Measurements from ENCODE around the gene PES1. TPM values are rescaled to one million over a fixed set of nuclear protein-coding genes. Genes with fewer than 3 reads are reported as not detected.
A peak's percentile ranks its signal among the peaks of the same experiment; 100 is the strongest.

The PES1 gene
- 50.6 and 53.6 TPM in 2 replicates for polyA plus RNA-seq (2013)

- Histone ChIP-seq H2BK12ac (ENCODE audit: low read length) (no peak within 1 kb of the TSS), H3K23ac (ENCODE audit: low read length) (peak within 1 kb of the TSS; percentile 12), H2AFZ (ENCODE audit: insufficient read depth, low read length, poor library complexity) (no peak within 1 kb of the TSS), H2BK5ac (ENCODE audit: low read depth, low read length, poor library complexity) (peak within 1 kb of the TSS; percentile 43), H3K27me3 (ENCODE audit: insufficient read depth, low read length) (no peaks in the 10 kb centered on the region), H3K4me1 (ENCODE audit: control insufficient read depth in 1 of 2, insufficient read depth in 2 of 2, low read length in 2 of 2) (peaks cover 0 to 5% of the 10 kb centered on the region in 2 experiments), H3K18ac (ENCODE audit: low read length) (peak within 1 kb of the TSS; percentile 8), H3K27ac (ENCODE audit: low read depth, low read length) (no peak within 1 kb of the TSS), H3K4me3 (ENCODE audit: low read depth, low read length) (peak within 1 kb of the TSS; percentile 80), H3K4ac (ENCODE audit: low read depth, low read length) (peak within 1 kb of the TSS; percentile 80), H3K36me3 (ENCODE audit: control insufficient read depth in 1 of 2, insufficient read depth in 2 of 2, low read length in 2 of 2) (peaks cover 21 to 25% of the 10 kb centered on the region in 2 experiments), H4K8ac (ENCODE audit: low read depth, low read length) (peak within 1 kb of the TSS; percentile 70), H3K79me2 (ENCODE audit: control insufficient read depth, insufficient read depth, low read length, poor library complexity) (peaks cover 5% of the 10 kb centered on the region), H3K14ac (ENCODE audit: low read length) (no peak within 1 kb of the TSS), H4K12ac (ENCODE audit: low read depth, low read length) (peak within 1 kb of the TSS; percentile 28), H2BK120ac (ENCODE audit: insufficient read depth, low read length, poor library complexity) (no peak within 1 kb of the TSS), H3K79me1 (ENCODE audit: low read length) (no peaks in the 10 kb centered on the region), H2AK5ac (ENCODE audit: low read length) (peak within 1 kb of the TSS; percentile 27), H3K4me2 (ENCODE audit: low read length) (peak within 1 kb of the TSS; percentile 82), H3K9ac (ENCODE audit: low read length) (peak within 1 kb of the TSS; percentile 91), H4K91ac (ENCODE audit: low read depth, low read length) (peak within 1 kb of the TSS; percentile 20), H3K9me3 (ENCODE audit: insufficient read depth, low read depth, low read length) (no peaks in the 10 kb centered on the region)
- DNase-seq: peak; percentile 99 to 100
- no CpG with 5 or more reads among the region's 49 CpGs for WGBS (ENCODE audit: extremely low coverage, insufficient coverage, insufficient read length)
These were observed at the start of gene PES1 for GRCh38 chr22:30591588-30592359. PES1 (minus strand) TSS chr22:30591910; CDS start chr22:30591833, 77 bp downstream.

DNA sequence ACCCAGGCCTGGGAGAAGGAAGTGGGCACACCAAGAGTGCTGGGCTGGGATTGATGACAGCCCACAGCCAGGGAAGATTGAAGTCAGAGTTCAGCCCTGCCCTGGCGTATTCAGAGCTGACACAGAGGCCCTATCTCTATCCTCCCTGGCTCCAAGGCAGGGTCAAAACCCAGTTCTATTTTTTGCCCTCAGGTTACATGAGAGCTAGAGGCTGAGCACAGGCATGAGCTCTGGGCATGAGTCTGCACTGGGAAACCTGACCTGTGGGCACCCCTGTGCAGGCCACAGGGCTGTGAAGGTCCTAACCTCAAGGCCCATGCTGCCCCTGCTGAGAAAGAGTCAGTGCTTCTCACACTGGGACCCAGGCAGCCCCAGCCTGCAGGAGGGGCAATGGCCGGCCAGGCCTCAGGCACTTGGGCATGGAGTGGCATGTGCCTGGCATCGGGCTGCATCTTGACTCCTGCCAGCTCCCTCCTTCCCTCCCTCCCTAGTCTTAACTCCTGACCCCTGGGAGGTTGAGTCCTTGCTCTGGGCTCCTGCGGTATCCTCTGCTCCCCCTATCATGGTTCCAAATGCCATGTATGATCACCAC is 49.2 kb upstream of the PES1 start:
- H3K4me1 ChIP-seq (ENCODE audit: control insufficient read depth in 1 of 2, insufficient read depth in 2 of 2, low read length in 2 of 2): peaks cover 8 to 13% of the 10 kb centered on the region in 2 experiments
- H3K27ac ChIP-seq (ENCODE audit: low read depth, low read length): no peak overlapping the region
- no peak overlapping the region for H3K9ac ChIP-seq (ENCODE audit: low read length)

GRCh38 chr22:30640361-30640760 is 48.7 kb upstream of the PES1 start:
- H4K12ac ChIP-seq (ENCODE audit: low read depth, low read length): no peak overlapping the region
- no CpG with 5 or more reads among the region's 4 CpGs for WGBS (ENCODE audit: extremely low coverage, insufficient coverage, insufficient read length)

More for the DNA sequence above, 49.2 kb upstream of the PES1 start:
- WGBS (ENCODE audit: extremely low coverage, insufficient coverage, insufficient read length): no CpG with 5 or more reads among the region's 4 CpGs
- H3K9me3 ChIP-seq (ENCODE audit: insufficient read depth, low read depth, low read length): no peaks in the 10 kb centered on the region
- no peak overlapping the region for H2BK120ac ChIP-seq (ENCODE audit: insufficient read depth, low read length, poor library complexity)
- no peak overlapping the region for H4K12ac ChIP-seq (ENCODE audit: low read depth, low read length)
- no peak overlapping the region for H4K8ac ChIP-seq (ENCODE audit: low read depth, low read length)
- H3K27me3 ChIP-seq (ENCODE audit: insufficient read depth, low read length): no peaks in the 10 kb centered on the region
- no peak overlapping the region for H3K14ac ChIP-seq (ENCODE audit: low read length)
- DNase-seq: no peak
- H3K36me3 ChIP-seq (ENCODE audit: control insufficient read depth in 1 of 2, insufficient read depth in 2 of 2, low read length in 2 of 2): no peaks in the 10 kb centered on the region
- no peak overlapping the region for H3K4ac ChIP-seq (ENCODE audit: low read depth, low read length)
- H3K4me2 ChIP-seq (ENCODE audit: low read length): no peak overlapping the region
- H4K91ac ChIP-seq (ENCODE audit: low read depth, low read length): no peak overlapping the region
- no peak overlapping the region for H2AFZ ChIP-seq (ENCODE audit: insufficient read depth, low read length, poor library complexity)
- no peak overlapping the region for H2BK12ac ChIP-seq (ENCODE audit: low read length)
- H3K79me2 ChIP-seq (ENCODE audit: control insufficient read depth, insufficient read depth, low read length, poor library complexity): no peaks in the 10 kb centered on the region
- H3K18ac ChIP-seq (ENCODE audit: low read length): no peak overlapping the region
- H3K79me1 ChIP-seq (ENCODE audit: low read length): peaks cover 2% of the 10 kb centered on the region
- H3K23ac ChIP-seq (ENCODE audit: low read length): no peak overlapping the region
- H2BK5ac ChIP-seq (ENCODE audit: low read depth, low read length, poor library complexity): no peak overlapping the region
- H2AK5ac ChIP-seq (ENCODE audit: low read length): no peak overlapping the region
- H3K4me3 ChIP-seq (ENCODE audit: low read depth, low read length): no peak overlapping the region

GRCh38 chr22:30637701-30638114 is 46.0 kb upstream of the PES1 start:
- Histone ChIP-seq H3K4me1 (ENCODE audit: control insufficient read depth in 1 of 2, insufficient read depth in 2 of 2, low read length in 2 of 2) (peaks cover 16 to 23% of the 10 kb centered on the region in 2 experiments), H3K4me3 (ENCODE audit: low read depth, low read length) (no peak overlapping the region), H3K4me2 (ENCODE audit: low read length) (no peak overlapping the region), H3K23ac (ENCODE audit: low read length) (no peak overlapping the region), H4K8ac (ENCODE audit: low read depth, low read length) (no peak overlapping the region), H2BK12ac (ENCODE audit: low read length) (no peak overlapping the region), H3K4ac (ENCODE audit: low read depth, low read length) (no peak overlapping the region), H3K14ac (ENCODE audit: low read length) (no peak overlapping the region), H2BK120ac (ENCODE audit: insufficient read depth, low read length, poor library complexity) (no peak overlapping the region), H4K12ac (ENCODE audit: low read depth, low read length) (no peak overlapping the region), H3K36me3 (ENCODE audit: control insufficient read depth in 1 of 2, insufficient read depth in 2 of 2, low read length in 2 of 2) (no peaks in the 10 kb centered on the region), H2BK5ac (ENCODE audit: low read depth, low read length, poor library complexity) (no peak overlapping the region), H3K27me3 (ENCODE audit: insufficient read depth, low read length) (no peaks in the 10 kb centered on the region), H4K91ac (ENCODE audit: low read depth, low read length) (no peak overlapping the region), H3K18ac (ENCODE audit: low read length) (no peak overlapping the region), H3K9ac (ENCODE audit: low read length) (no peak overlapping the region), H3K79me2 (ENCODE audit: control insufficient read depth, insufficient read depth, low read length, poor library complexity) (peaks cover 1% of the 10 kb centered on the region), H2AFZ (ENCODE audit: insufficient read depth, low read length, poor library complexity) (no peak overlapping the region), H2AK5ac (ENCODE audit: low read length) (no peak overlapping the region), H3K27ac (ENCODE audit: low read depth, low read length) (no peak overlapping the region), H3K79me1 (ENCODE audit: low read length) (peaks cover 6% of the 10 kb centered on the region), H3K9me3 (ENCODE audit: insufficient read depth, low read depth, low read length) (no peaks in the 10 kb centered on the region)
- no peak for DNase-seq
- no CpG with 5 or more reads among the region's 1 CpG for WGBS (ENCODE audit: extremely low coverage, insufficient coverage, insufficient read length)

More at GRCh38 chr22:30640361-30640760, 48.7 kb upstream of the PES1 start:
- no peak overlapping the region for H4K91ac ChIP-seq (ENCODE audit: low read depth, low read length)
- no peak overlapping the region for H4K8ac ChIP-seq (ENCODE audit: low read depth, low read length)
- H2BK12ac ChIP-seq (ENCODE audit: low read length): no peak overlapping the region
- no peak overlapping the region for H2BK120ac ChIP-seq (ENCODE audit: insufficient read depth, low read length, poor library complexity)
- H3K4ac ChIP-seq (ENCODE audit: low read depth, low read length): no peak overlapping the region
- peaks cover 8 to 15% of the 10 kb centered on the region in 2 experiments for H3K4me1 ChIP-seq (ENCODE audit: control insufficient read depth in 1 of 2, insufficient read depth in 2 of 2, low read length in 2 of 2)
- H3K79me1 ChIP-seq (ENCODE audit: low read length): peaks cover 6% of the 10 kb centered on the region
- no peaks in the 10 kb centered on the region for H3K9me3 ChIP-seq (ENCODE audit: insufficient read depth, low read depth, low read length)
- no peak overlapping the region for H3K4me2 ChIP-seq (ENCODE audit: low read length)
- H3K27me3 ChIP-seq (ENCODE audit: insufficient read depth, low read length): no peaks in the 10 kb centered on the region
- H2AFZ ChIP-seq (ENCODE audit: insufficient read depth, low read length, poor library complexity): no peak overlapping the region
- H3K4me3 ChIP-seq (ENCODE audit: low read depth, low read length): no peak overlapping the region
- H3K23ac ChIP-seq (ENCODE audit: low read length): no peak overlapping the region
- H2BK5ac ChIP-seq (ENCODE audit: low read depth, low read length, poor library complexity): no peak overlapping the region
- no peak overlapping the region for H3K18ac ChIP-seq (ENCODE audit: low read length)
- no peak overlapping the region for H2AK5ac ChIP-seq (ENCODE audit: low read length)
- no peaks in the 10 kb centered on the region for H3K36me3 ChIP-seq (ENCODE audit: control insufficient read depth in 1 of 2, insufficient read depth in 2 of 2, low read length in 2 of 2)
- DNase-seq: no peak
- H3K79me2 ChIP-seq (ENCODE audit: control insufficient read depth, insufficient read depth, low read length, poor library complexity): peaks cover 1% of the 10 kb centered on the region
- H3K14ac ChIP-seq (ENCODE audit: low read length): no peak overlapping the region
- no peak overlapping the region for H3K27ac ChIP-seq (ENCODE audit: low read depth, low read length)
- H3K9ac ChIP-seq (ENCODE audit: low read length): no peak overlapping the region

Data from trophoblast cell (in vitro differentiated cells and primary cell).